Transverse colon (tissue), 4 donors: Measurements from ENCODE around the gene VWA3A. TPM values are rescaled to one million over a fixed set of nuclear protein-coding genes. Genes with fewer than 3 reads are reported as not detected.
"Not testable (repeated sequence)": the region's sequence is repeated elsewhere in the genome, so short reads cannot be mapped to it uniquely, and the experiment has no call there.

Experiments used
- DNase-seq: peaks from one replicate; pipeline ENCODE4 v3.0.0-alpha.2; 2019
- H3K27ac ChIP-seq, 4 donors: fragments of 200-600 bp; sonication (generic); 2 replicates each; pipeline ENCODE4 v1.5.1; 2016 to 2018; ENCODE audit warnings: inconsistent platforms in 4 of 4
- H3K27me3 ChIP-seq: fragments of 200-600 bp; sonication (generic); 2 replicates; pipeline ENCODE4 v1.5.1; 2017; ENCODE audit warnings: inconsistent platforms
- H3K36me3 ChIP-seq, 4 donors: fragments of 200-600 bp; sonication (generic); 2 replicates each; pipeline ENCODE4 v1.5.1; 2017 to 2019; ENCODE audit warnings: inconsistent platforms in 4 of 4
- H3K4me1 ChIP-seq, 4 donors: fragments of 200-600 bp; sonication (generic); 2 replicates each; pipeline ENCODE4 v1.5.1; 2017 to 2020; ENCODE audit warnings: inconsistent platforms in 4 of 4
- H3K4me3 ChIP-seq, 4 donors: fragments of 200-600 bp; sonication (generic); 1 replicate in 1 of 4; 2 replicates in 3 of 4; pipeline versions ENCODE4 v1.5.1 to v1.6.1; 2017 to 2019; ENCODE audit warnings: inconsistent platforms in 4 of 4
- H3K9me3 ChIP-seq, 2 donors: fragments of 200-600 bp; sonication (generic); 2 replicates each; pipeline ENCODE4 v1.5.1; 2017 to 2019; ENCODE audit warnings: inconsistent platforms in 2 of 2
- CTCF ChIP-seq, 5 experiments: fragments of 200-600 bp in 3 of 5; fragments of 450-650 bp in 2 of 5; sonication (generic) in 3 of 5; IDR thresholded peaks; 1 replicate in 2 of 5; 2 replicates in 3 of 5; pipeline ENCODE4 v1.5.1; 2016 to 2017; ENCODE audit warnings: antibody characterized with exemption in 5 of 5, inconsistent platforms in 3 of 5, mild to moderate bottlenecking in 2 of 5, moderate library complexity in 1 of 5
- EP300 ChIP-seq: sonication (generic); formaldehyde crosslinking; IDR thresholded peaks from one replicate; pipeline ENCODE4 v1.6.1; 2017; ENCODE audit warnings: antibody characterized with exemption, low read depth
- POLR2A ChIP-seq: fragments of 450-650 bp; IDR thresholded peaks from one replicate; pipeline ENCODE4 v1.6.1; 2016; ENCODE audit warnings: antibody characterized with exemption, mild to moderate bottlenecking, moderate library complexity
- POLR2AphosphoS5 ChIP-seq, 3 donors: sonication (generic); formaldehyde crosslinking; IDR thresholded peaks; one replicate each; pipeline ENCODE4 v1.6.1; 2016; ENCODE audit warnings: antibody characterized with exemption in 3 of 3
- WGBS, 2 donors: methylation state at CpG; one replicate each; pipeline ENCODE4 v1.1.5; 2018; ENCODE audit warnings: low coverage in 1 of 2; 5-methylcytosine and 5-hydroxymethylcytosine counted together
- in situ Hi-C, 4 donors: fragments of 200-750 bp; cut with MboI; loops; one replicate each; pipeline versions ENCODE4 v1.15.0 to v1.15.1; 2017; ENCODE audit warnings: low sequenced_read_pairs in 3 of 4, low pct_ligation_motif_present in 1 of 4, low pct_unique_long_range_greater_than_20kb in 1 of 4
- intact Hi-C: fragments of 100-400 bp; cut with DNase I; formaldehyde crosslinking; loops from one replicate; pipeline ENCODE4 v1.15.1; 2023; ENCODE audit warnings: low total_unique reads
- total RNA-seq, 4 donors: library from RNA; depleted of rRNA; stranded (reverse); fragments of >200 nt; gene quantifications; one replicate each; pipeline ENCODE4 v1.1.0, GENCODE V29; 2016

Gene VWA3A
- total RNA-seq = under 1 TPM in 1 of 4 donors, not detected in 3; 0.14 TPM

DNA sequence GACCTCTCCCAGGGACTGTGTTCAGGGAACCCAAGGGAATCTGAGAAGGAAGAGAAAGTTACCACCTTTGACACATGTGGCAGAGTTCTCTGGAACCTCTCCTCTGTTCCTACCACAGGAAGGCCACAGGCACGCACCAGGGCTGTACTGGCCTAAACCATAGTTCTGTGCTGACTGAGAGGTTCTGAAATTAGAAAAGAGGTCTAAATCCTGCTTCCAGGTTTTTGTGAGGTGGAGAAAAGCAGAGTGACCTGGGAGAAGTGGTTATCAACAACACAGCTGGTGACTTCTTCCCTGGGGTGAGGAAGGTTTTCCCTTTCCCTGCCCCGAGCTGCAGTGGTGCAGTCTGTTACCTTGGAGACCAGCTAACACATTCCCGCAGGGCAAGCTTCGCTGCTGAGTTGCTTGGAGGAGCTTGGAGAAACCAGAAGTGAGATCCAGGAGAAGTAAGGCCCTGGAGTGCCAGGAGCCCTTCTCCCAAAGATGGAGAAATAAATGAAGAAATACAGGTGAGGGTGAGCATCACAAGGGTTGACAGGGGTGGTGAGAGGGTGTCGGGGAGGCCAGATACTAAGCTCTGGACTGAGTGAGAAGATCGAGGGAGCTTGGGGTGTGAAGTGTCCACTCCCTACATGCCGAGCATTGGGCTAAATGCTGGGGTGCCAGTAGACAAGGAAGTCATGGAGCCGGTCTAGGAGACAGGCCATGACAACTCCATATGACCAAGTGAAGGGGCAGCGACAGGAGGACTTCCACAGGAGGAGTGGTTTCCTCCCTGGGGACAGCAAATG lies at the start of gene VWA3A:
VWA3A (plus strand) TSS at position 399 of the 791 bp plus-strand sequence; CDS start at position 496, 97 bp downstream.
- intact Hi-C loops = no loop called here
- no peak for DNase-seq
- H3K4me1 ChIP-seq = no peaks in the 10 kb centered on the region
- H3K36me3 ChIP-seq = no peaks in the 10 kb centered on the region
- no peaks in the 10 kb centered on the region for H3K27me3 ChIP-seq
- H3K9me3 ChIP-seq = no peaks in the 10 kb centered on the region
- TF ChIP-seq CTCF (IDR thresholded peaks at IDR 0.05) = no peak
- TF ChIP-seq POLR2AphosphoS5 (IDR thresholded peaks at IDR 0.05) = no peak
- TF ChIP-seq POLR2A = no peak
- TF ChIP-seq EP300 = no peak
- no peak within 1 kb of the TSS for H3K4me3 ChIP-seq
- 49 to 56% methylated on average over 8 to 9 of the region's 9 CpGs for WGBS, 2 donors
- no peak within 1 kb of the TSS for H3K27ac ChIP-seq
- in situ Hi-C loops = loop anchor here in 1 of 4 donors (10.0 kb wide), 1 partner anchor 92 kb away; no protein-coding TSS in a partner anchor

DNA sequence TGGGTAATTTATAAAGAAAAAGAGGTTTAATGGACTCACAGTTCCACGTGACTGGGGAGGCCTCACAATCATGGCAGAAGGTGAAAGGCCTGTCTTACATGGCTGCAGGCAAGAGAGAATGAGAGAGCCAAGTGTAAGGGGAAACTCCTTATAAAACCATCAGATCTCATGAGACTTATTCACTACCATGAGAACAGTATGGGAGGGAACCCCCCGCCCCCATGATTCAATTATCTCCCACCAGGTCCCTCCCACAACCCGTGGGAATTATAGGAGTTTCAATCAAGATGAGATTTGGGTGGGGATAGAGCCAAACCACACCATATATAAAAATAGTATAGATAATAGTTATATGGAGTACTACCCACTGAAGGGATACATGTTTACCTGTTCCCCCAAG lies 48.5 kb upstream of the VWA3A start:
- H3K4me3 ChIP-seq, DNase-seq, H3K9me3 ChIP-seq, H3K36me3 ChIP-seq, in situ Hi-C loops, H3K27me3 ChIP-seq, intact Hi-C loops, H3K27ac ChIP-seq, H3K4me1 ChIP-seq: not testable (repeated sequence)
- WGBS, 2 donors = 76 to 85% methylated on average over 3 of the region's 3 CpGs

GRCh38 chr16:22045888-22046287 lies 46.5 kb upstream of the VWA3A start:
- 62% methylated on average over 4 to 5 of the region's 5 CpGs for WGBS, 2 donors
- intact Hi-C loops, in situ Hi-C loops, DNase-seq, H3K4me3 ChIP-seq, H3K27ac ChIP-seq, H3K27me3 ChIP-seq, H3K9me3 ChIP-seq, H3K4me1 ChIP-seq, H3K36me3 ChIP-seq: not testable (repeated sequence)

GRCh38 chr16:22050963-22051362 lies 41.4 kb upstream of the VWA3A start:
- WGBS, 2 donors = 93% methylated on average over 4 of the region's 4 CpGs; no CpG with 5 or more reads in 1 of the 2 donors

GRCh38 chr16:22052980-22053379 lies 39.4 kb upstream of the VWA3A start:
- no peak for DNase-seq
- Histone ChIP-seq H3K27ac (no peak overlapping the region), H3K36me3 (no peaks in the 10 kb centered on the region), H3K9me3 (no peaks in the 10 kb centered on the region), H3K4me3 (no peak overlapping the region), H3K27me3 (no peaks in the 10 kb centered on the region), H3K4me1 (no peaks in the 10 kb centered on the region)
- no peak for TF ChIP-seq POLR2A
- TF ChIP-seq EP300 = no peak
- TF ChIP-seq POLR2AphosphoS5 (IDR thresholded peaks at IDR 0.05) = no peak
- no peak for TF ChIP-seq CTCF (IDR thresholded peaks at IDR 0.05)
- 45 to 86% methylated on average over 2 to 6 of the region's 6 CpGs for WGBS, 2 donors
- in situ Hi-C loops = no loop called here
- intact Hi-C loops = no loop called here

More at GRCh38 chr16:22050963-22051362, 41.4 kb upstream of the VWA3A start:
- no peak for DNase-seq
- intact Hi-C loops = no loop called here
- Histone ChIP-seq H3K4me3 (no peak overlapping the region), H3K4me1 (no peaks in the 10 kb centered on the region), H3K36me3 (no peaks in the 10 kb centered on the region), H3K27me3 (no peaks in the 10 kb centered on the region), H3K27ac (no peak overlapping the region), H3K9me3 (no peaks in the 10 kb centered on the region)
- in situ Hi-C loops = no loop called here
- no peak for TF ChIP-seq POLR2AphosphoS5 (IDR thresholded peaks at IDR 0.05)
- no peak for TF ChIP-seq CTCF (IDR thresholded peaks at IDR 0.05)
- no peak for TF ChIP-seq EP300
- TF ChIP-seq POLR2A = no peak
